Astrocyte of the spinal cord (primary cell): ENCODE data around the gene LGR6.
"Not testable (repeated sequence)": the region's sequence is repeated elsewhere in the genome, so short reads cannot be mapped to it uniquely, and the experiment has no call there.

Experiments
- DNase-seq: peaks from one replicate; pipeline ENCODE4 v3.0.0; 2011; ENCODE audit warnings: low read depth, low spot score
- H3K4me3 ChIP-seq: 2 replicates; pipeline ENCODE4 v1.5.1; 2011; ENCODE audit warnings: low read depth, mild to moderate bottlenecking, low read length, moderate library complexity
- CTCF ChIP-seq: IDR thresholded peaks from 2 replicates; pipeline ENCODE4 v1.5.1; 2012; ENCODE audit warnings: low read depth, mild to moderate bottlenecking, low read length, inconsistent platforms
- in situ Hi-C: cut with HindIII; loops from 2 replicates; pipeline ENCODE4 v1.10.0; 2017; ENCODE audit warnings: low sequenced_read_pairs

The LGR6 gene

GRCh38 chr1:202187041-202187671 is 6.4 kb upstream of the LGR6 start:
- no peak for TF ChIP-seq CTCF
- H3K4me3 ChIP-seq: no peak overlapping the region
- no peak for DNase-seq
- in situ Hi-C loops: no loop called here

GRCh38 chr1:202187697-202188407 is 5.7 kb upstream of the LGR6 start:
- in situ Hi-C loops: no loop called here
- H3K4me3 ChIP-seq: no peak overlapping the region
- DNase-seq: no peak
- TF ChIP-seq CTCF: no peak

GRCh38 chr1:202189001-202189790 is 4.4 kb upstream of the LGR6 start:
- peak; percentile 31 for DNase-seq
- no peak overlapping the region for H3K4me3 ChIP-seq
- in situ Hi-C loops: no loop called here
- TF ChIP-seq CTCF: peak; percentile 78

GRCh38 chr1:202189918-202190715 is 3.5 kb upstream of the LGR6 start:
- in situ Hi-C loops: no loop called here
- TF ChIP-seq CTCF: peak; percentile 27
- H3K4me3 ChIP-seq: no peak overlapping the region
- no peak for DNase-seq

- H3K4me3 ChIP-seq, DNase-seq, in situ Hi-C loops: not testable (repeated sequence)
These were observed 2.2 kb upstream of the LGR6 start for GRCh38 chr1:202191391-202191790.

- in situ Hi-C loops: no loop called here
- peak; percentile 94 for TF ChIP-seq CTCF
- DNase-seq: peak; percentile 39
- H3K4me3 ChIP-seq: no peak overlapping the region
These were observed 607 bp upstream of the LGR6 start for GRCh38 chr1:202192770-202193613.
